Measurements from ENCODE around the gene DARS1. TPM values are rescaled to one million over a fixed set of nuclear protein-coding genes. Genes with fewer than 3 reads are reported as not detected.

The DARS1 gene
- total and polyA plus RNA-seq, 2 of the 13 experiments (the other 11 are each of a cell fraction or from before 2014, with no cell fraction given) = 149 to 230 TPM

DNA sequence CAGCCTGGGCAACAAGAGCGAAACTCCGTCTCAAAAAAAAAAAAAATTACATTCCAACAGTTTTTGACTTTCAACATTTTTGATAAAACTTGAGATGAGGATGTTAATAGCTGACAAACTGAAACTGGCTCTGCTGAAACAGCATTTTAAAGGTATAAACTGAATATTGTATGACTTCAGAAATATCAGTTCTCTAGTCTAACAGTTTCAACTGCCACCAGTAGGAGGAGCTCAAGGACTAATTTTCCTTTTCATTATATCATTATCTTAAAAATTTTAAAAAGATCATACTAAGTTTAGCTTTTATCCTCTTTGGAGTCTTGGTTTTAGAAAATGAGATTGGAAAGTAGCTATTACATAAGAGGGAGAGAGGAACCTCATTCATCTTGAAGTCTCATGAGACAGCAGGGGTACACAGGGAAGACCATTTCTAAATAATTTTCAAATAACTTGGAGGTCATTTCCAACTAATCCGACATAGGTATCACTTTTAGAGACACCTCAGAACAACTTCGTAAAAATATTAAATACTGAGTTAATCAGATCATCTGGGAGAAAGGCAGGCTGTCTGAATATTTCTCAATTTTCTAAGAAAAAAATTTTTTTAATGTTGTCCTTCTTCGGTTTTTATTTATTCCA lies 71.6 kb downstream of the DARS1 start (continued):
- TF ChIP-seq, protein P1, sequence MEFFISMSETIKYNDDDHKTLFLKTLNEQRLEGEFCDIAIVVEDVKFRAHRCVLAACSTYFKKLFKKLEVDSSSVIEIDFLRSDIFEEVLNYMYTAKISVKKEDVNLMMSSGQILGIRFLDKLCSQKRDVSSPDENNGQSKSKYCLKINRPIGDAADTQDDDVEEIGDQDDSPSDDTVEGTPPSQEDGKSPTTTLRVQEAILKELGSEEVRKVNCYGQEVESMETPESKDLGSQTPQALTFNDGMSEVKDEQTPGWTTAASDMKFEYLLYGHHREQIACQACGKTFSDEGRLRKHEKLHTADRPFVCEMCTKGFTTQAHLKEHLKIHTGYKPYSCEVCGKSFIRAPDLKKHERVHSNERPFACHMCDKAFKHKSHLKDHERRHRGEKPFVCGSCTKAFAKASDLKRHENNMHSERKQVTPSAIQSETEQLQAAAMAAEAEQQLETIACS (CRISPR knock-in tag; IDR thresholded peaks at IDR 0.05) = no peak
- TF ChIP-seq MAFF (IDR thresholded peaks at IDR 0.05; ENCODE audit: low read depth, low read length) = peak; percentile 66

DNA sequence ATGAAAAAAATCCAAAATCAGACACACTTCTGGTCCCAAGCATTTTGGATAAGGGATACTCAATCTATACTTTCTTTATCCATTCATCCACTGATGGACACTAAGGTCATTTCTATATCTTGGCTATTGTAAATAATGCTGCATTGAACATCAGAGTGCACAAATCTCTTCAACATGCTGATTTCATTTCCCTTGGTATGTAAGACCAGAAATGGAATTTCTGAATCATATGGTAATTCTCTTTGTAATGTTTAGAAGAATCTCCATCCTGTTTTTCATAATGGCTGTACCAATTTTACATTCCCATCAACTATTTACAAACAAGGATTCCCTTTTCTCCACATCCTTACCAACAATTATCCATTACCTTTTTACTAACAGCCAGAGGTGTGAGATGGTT lies 75.5 kb downstream of the DARS1 start:
- no peak for ATAC-seq
- no peaks in the 10 kb centered on the region for H3K27me3 ChIP-seq (ENCODE audit: control insufficient read depth in 1 of 2, insufficient read depth in 2 of 2, low read length in 2 of 2)
- 0 out of 2 replicates have a peak, but pooled peaks cover 2% of the 10 kb centered on the region for H4K20me1 ChIP-seq (ENCODE audit: insufficient read depth, low read length)
- CTCF ChIA-PET (ENCODE audit: low intra/inter-chr PET ratio, low total read pairs) = no interaction called here
- H3K4me3 ChIP-seq (replicated peaks in 1 of 3; ENCODE audit: insufficient read depth in 1 of 3, low read depth in 2 of 3, low read length in 3 of 3) = no peak overlapping the region
- POLR2A ChIA-PET = no interaction called here
- no peak overlapping the region for H3K9ac ChIP-seq (ENCODE audit: insufficient read depth, low read depth, low read length)
- no peak for DNase-seq (ENCODE audit: low spot score)
- no peaks in the 10 kb centered on the region for H3K4me1 ChIP-seq (ENCODE audit: insufficient read depth, low read length)
- BruUV-seq (replicated peaks) = no TSS peak
- intact Hi-C loops (cut with micrococcal nuclease; ENCODE audit: unreplicated experiment) = no loop called here
- H3K79me2 ChIP-seq (ENCODE audit: insufficient read depth, low read length) = no peaks in the 10 kb centered on the region
- no peak overlapping the region for H3K4me2 ChIP-seq (ENCODE audit: low read depth, low read length)
- FAIRE-seq = no peak
- no peak overlapping the region for H2AFZ ChIP-seq (ENCODE audit: low read length)
- peaks cover 12 to 38% of the 10 kb centered on the region in 2 experiments for H3K36me3 ChIP-seq (replicated peaks in 1 of 2; ENCODE audit: control insufficient read depth in 1 of 2, insufficient read depth in 2 of 2, low read length in 2 of 2)
- in situ Hi-C loops (cut with HindIII; ENCODE audit: extremely low pct_ligation_motif_present, low pct_unique_long_range_greater_than_20kb) = loop anchor here (5.0 kb wide), 1 partner anchor 472 kb away; no protein-coding TSS in a partner anchor
- no peaks in the 10 kb centered on the region for H3K9me3 ChIP-seq (ENCODE audit: low read length)
- no peak overlapping the region for H3K27ac ChIP-seq (ENCODE audit: extremely low read length, insufficient read depth, low read length)
- TF ChIP-seq ZNF629 (CRISPR knock-in tag; conservative IDR thresholded peaks at IDR 0.05) (no peak), AHR (CRISPR knock-in tag; IDR thresholded peaks at IDR 0.05) (no peak), ZNF776 (CRISPR knock-in tag; IDR thresholded peaks at IDR 0.05) (no peak), ZSCAN31 (CRISPR knock-in tag; IDR thresholded peaks at IDR 0.05; ENCODE audit: low read depth) (no peak), ZNF672 (CRISPR knock-in tag; IDR thresholded peaks at IDR 0.05) (no peak), RFXAP (CRISPR knock-in tag; IDR thresholded peaks at IDR 0.05; ENCODE audit: borderline replicate concordance) (no peak), ARNT (IDR thresholded peaks at IDR 0.05) (no peak), ZNF549 (CRISPR knock-in tag; IDR thresholded peaks at IDR 0.05) (no peak), ZBTB20 (CRISPR knock-in tag; IDR thresholded peaks at IDR 0.05; ENCODE audit: borderline replicate concordance, low read depth) (no peak), PRMT3 (CRISPR knock-in tag; IDR thresholded peaks at IDR 0.05; ENCODE audit: borderline replicate concordance, low read depth) (no peak), MIER3 (CRISPR knock-in tag; IDR thresholded peaks at IDR 0.05; ENCODE audit: borderline replicate concordance) (no peak), SIX1 (CRISPR knock-in tag; IDR thresholded peaks at IDR 0.05; ENCODE audit: borderline replicate concordance) (no peak)
- TF ChIP-seq, protein P2, sequence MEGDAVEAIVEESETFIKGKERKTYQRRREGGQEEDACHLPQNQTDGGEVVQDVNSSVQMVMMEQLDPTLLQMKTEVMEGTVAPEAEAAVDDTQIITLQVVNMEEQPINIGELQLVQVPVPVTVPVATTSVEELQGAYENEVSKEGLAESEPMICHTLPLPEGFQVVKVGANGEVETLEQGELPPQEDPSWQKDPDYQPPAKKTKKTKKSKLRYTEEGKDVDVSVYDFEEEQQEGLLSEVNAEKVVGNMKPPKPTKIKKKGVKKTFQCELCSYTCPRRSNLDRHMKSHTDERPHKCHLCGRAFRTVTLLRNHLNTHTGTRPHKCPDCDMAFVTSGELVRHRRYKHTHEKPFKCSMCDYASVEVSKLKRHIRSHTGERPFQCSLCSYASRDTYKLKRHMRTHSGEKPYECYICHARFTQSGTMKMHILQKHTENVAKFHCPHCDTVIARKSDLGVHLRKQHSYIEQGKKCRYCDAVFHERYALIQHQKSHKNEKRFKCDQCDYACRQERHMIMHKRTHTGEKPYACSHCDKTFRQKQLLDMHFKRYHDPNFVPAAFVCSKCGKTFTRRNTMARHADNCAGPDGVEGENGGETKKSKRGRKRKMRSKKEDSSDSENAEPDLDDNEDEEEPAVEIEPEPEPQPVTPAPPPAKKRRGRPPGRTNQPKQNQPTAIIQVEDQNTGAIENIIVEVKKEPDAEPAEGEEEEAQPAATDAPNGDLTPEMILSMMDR (CRISPR knock-in tag; IDR thresholded peaks at IDR 0.05) = no peak
